GM10248 (cell line): ENCODE measurements around the gene S1PR4.
"Not testable (repeated sequence)": the region's sequence is repeated elsewhere in the genome, so short reads cannot be mapped to it uniquely, and the experiment has no call there.

Source experiments
- CTCF ChIA-PET: fragments of 300-600 bp; sonication (Branson Sonifier 250); formaldehyde crosslinking; extraction: SDS; loops from one replicate; lab custom pipeline; 2021; ENCODE audit warnings: antibody characterized with exemption; lab: Yijun Ruan, JAX
- POLR2A ChIA-PET: fragments of 350-650 bp; sonication (Branson Sonifier 250); formaldehyde crosslinking; extraction: SDS; loops from one replicate; lab custom pipeline; 2020; ENCODE audit warnings: antibody characterized with exemption; lab: Yijun Ruan, JAX
- DNase-seq: peaks from one replicate; pipeline ENCODE4 v3.0.0; 2012; ENCODE audit errors: extremely low spot score
- TF ChIP-seq, protein P1 (sequence below): IDR thresholded peaks from 2 replicates; pipeline ENCODE4 v1.5.1; 2012; ENCODE audit warnings: mild to moderate bottlenecking, low read depth; ENCODE audit errors: extremely low read depth, missing control alignments, control extremely low read depth

The S1PR4 gene

DNA sequence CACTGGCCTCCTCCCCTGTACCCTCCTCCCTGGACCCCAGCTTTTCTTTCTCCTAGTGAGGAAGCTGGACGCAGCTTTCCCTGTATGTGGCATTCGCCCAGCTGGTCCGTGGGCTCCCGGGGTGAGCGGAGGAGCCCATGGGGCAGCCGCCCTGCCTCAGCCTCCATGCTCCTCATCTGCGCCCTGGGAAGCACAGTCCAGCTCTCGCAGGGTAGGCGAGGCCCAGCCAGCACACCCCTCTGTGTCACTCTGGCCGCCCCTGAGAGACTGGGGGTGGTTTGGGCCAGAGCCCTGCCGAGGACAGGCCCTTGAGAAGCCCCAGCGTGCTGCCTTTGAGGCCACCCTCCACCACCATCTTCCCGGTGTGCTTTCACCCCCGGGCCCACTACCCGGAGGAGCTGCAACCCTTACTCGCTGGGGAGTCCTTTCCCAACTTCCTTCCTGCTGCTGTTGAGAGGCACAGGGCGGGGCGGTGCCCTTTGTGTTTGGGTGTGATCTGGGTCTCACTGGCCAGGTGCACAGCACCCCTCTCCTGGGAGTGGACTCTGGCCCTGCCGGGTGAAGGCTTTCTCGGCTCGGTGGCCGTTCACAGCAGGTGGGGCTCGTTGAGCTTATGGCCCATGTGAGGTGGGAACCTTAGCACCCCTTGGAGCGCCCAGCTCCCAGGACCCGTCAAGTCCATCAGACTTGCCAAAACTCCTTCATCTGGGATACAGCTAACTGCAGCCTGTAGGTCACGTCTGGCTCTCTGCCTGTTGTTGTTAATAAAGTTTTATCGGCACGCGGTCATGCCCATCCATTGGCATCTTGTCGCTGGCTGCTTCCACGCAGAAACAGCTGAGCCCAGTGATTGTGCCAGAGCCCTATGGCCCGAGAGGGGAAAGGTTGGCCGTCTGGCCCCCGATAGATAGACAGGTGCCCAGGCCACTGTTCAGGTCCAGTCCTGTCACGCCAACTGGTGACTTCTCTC is 10.3 kb downstream of the S1PR4 start:
- ChIA-PET CTCF (interaction anchor here (1.0 to 1.3 kb wide), 3 partner anchors 21 to 85 kb away, joined by 3 to 4 read pairs (median 3); no protein-coding TSS in a partner anchor), POLR2A (no interaction called here)
- TF ChIP-seq, protein P1, sequence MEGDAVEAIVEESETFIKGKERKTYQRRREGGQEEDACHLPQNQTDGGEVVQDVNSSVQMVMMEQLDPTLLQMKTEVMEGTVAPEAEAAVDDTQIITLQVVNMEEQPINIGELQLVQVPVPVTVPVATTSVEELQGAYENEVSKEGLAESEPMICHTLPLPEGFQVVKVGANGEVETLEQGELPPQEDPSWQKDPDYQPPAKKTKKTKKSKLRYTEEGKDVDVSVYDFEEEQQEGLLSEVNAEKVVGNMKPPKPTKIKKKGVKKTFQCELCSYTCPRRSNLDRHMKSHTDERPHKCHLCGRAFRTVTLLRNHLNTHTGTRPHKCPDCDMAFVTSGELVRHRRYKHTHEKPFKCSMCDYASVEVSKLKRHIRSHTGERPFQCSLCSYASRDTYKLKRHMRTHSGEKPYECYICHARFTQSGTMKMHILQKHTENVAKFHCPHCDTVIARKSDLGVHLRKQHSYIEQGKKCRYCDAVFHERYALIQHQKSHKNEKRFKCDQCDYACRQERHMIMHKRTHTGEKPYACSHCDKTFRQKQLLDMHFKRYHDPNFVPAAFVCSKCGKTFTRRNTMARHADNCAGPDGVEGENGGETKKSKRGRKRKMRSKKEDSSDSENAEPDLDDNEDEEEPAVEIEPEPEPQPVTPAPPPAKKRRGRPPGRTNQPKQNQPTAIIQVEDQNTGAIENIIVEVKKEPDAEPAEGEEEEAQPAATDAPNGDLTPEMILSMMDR, result no peak
- no peak for DNase-seq

DNA sequence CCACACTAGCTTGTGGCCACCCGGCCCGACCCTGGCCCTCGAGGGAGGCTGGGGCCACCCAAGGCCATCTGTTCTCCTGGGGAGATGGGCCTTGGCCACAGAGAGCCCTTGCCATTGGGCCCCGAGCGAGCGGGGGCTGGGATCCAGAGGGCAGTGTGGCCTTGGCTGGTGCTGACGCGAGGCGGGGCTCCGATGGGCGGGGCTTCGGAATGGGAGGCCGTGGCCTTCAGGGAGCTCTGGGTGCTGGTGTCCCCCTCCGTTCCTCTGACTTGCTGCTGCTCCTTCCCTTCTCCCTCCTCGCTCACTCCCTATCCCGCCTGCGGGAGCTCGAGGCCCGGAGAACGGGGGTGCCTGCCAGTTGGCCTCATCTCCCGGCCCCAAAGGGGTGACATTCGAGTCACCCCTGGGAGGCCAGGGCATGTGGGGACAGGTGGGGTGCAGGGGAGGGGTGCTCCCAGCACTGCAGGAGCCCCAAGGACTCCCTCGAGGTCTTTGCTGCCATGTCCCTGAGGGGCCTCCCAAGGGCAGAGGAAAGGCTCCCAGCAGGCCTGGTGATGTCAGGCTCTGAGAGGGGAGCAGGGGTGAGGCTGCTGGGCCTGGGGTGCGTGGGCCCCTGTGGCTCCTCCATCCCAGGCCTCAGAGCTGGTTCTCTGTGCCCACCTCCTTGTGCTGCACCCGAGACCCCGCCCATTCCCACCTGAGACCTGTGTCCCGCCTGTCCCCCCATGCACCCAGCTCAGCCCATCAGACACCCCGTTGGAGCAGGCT is 11.3 kb downstream of the S1PR4 start:
- DNase-seq, result no peak
- TF ChIP-seq, protein P1, result no peak
- ChIA-PET POLR2A (no interaction called here), CTCF (interaction anchor here (1.0 to 1.3 kb wide), 3 partner anchors 17 to 86 kb away, joined by 3 to 4 read pairs (median 3); no protein-coding TSS in a partner anchor)

DNA sequence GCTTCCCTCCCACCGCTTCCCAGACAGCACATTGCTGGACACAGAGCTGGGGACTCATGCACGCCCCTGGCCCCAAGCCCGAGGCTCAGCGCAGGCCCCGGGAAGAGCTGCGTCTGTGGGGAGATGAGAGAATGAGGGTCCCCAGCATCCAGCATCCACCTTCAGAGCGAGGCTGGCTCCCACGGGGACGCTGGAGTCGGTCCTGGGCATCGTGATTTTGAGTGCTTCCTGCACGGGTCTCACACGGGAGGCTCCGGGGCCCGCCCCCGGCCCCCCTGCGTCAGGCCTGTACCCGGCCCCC is 11.9 kb downstream of the S1PR4 start:
- TF ChIP-seq, protein P1, result no peak
- DNase-seq, result no peak
- POLR2A ChIA-PET, result no interaction called here
- CTCF ChIA-PET, result interaction anchor here (1.3 kb wide), 2 partner anchors 16 to 86 kb away, joined by 3 to 4 read pairs; no protein-coding TSS in a partner anchor

DNA sequence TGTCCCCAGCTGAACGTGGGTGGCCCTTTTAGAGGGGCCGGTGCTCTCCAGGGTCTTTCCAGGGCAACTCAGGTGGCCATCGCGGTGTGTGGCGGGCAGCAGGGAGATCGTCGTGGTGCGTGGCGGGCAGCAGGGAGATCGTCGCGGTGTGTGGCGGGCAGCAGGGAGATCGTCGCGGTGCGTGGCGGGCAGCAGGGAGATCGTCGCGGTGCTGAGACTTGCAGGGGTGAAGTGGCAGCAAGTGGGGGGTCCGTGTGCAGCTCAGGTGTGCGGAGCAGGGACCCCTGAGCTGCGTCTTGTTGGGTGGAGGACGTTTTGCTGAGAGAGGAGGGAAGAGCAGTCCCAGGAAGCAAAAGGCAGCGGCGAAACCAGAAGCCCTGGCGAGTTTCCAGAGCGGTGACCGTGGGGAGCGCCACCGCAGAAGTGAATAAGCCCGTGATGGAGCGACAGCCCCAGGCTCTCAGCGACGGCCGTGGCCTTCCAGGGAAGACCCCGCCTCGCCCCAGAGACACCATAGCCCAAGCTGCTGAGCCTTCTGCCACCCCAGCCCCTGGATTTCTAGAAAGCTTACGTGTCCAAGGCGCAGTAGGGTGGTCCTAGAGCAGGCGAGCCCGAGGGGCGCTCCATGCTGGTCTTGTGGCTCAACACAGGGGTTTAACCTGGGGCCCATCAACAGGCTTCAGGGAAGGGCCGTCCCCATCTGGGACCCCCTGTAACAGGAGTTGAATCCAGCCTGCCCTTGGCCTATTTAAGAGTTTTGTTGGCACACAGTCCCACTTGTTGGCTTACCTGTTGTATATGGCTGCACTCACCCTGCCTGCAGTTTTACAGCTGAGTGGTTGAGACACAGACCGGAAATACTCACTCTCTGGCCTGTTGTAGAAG is 12.6 kb downstream of the S1PR4 start:
- TF ChIP-seq, protein P1, result no peak
- no peak for DNase-seq
- ChIA-PET POLR2A (no interaction called here), CTCF (interaction anchor here (1.3 kb wide), 1 partner anchor 15 kb away, joined by 3 read pairs; no protein-coding TSS in a partner anchor)

DNA sequence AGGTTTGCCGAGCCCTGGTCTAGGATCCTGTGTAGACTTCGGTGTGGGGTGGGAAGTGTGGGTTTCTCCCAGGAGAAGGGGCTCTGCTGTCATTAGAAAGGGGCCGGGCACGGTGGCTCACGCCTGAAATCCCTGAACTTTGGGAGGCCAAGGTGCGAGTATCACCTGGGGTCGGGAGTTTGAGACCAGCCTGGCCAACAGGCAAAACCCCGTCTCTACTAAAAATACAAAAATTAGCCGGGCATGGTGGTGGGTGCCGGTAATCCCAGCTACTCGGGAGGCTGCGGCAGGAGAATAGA is 13.2 kb downstream of the S1PR4 start:
- DNase-seq, POLR2A ChIA-PET, CTCF ChIA-PET: not testable (repeated sequence)

DNA sequence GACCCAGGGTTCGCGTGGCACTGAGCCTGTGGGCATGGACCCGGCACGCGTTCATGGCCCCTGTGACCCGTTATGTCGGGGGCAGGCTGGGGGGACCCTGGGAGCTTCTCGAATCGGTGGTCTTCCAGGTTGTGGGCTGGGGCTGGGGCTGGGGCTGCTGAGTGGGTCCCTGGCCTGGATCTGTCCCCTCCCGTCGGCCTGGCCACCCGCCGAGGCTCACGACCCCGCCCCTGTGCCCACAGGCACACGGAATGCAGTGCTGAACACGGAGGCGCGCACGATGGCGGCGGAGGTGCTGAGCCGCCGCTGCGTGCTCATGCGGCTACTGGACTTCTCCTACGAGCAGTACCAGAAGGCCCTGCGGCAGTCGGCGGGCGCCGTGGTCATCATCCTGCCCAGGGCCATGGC is 13.7 kb downstream of the S1PR4 start:
- CTCF ChIA-PET, result no interaction called here

More for the DNA sequence above, 13.7 kb downstream of the S1PR4 start:
- TF ChIP-seq, protein P1, result no peak
- POLR2A ChIA-PET, result no interaction called here
- no peak for DNase-seq
